GM18867 (cell line): ENCODE data around the gene LAIR2.
A peak's percentile ranks its signal among the peaks of the same experiment; 100 is the strongest.
"Not testable (repeated sequence)": the region's sequence is repeated elsewhere in the genome, so short reads cannot be mapped to it uniquely, and the experiment has no call there.

Experiments used
- ATAC-seq: cut with Tn5 transposase; IDR thresholded peaks from one replicate; pipeline ENCODE4 v1.9.1; 2021; ENCODE audit warnings: mild to moderate bottlenecking, moderate library complexity; ENCODE audit not compliant: unreplicated experiment

Gene LAIR2

GRCh38 chr19:54464044-54464629, 38.5 kb upstream of the LAIR2 start:
- ATAC-seq = peak; percentile 52

GRCh38 chr19:54464630-54465425, 37.8 kb upstream of the LAIR2 start:
- peak; percentile 44 for ATAC-seq

GRCh38 chr19:54465426-54466109, 37.1 kb upstream of the LAIR2 start:
- ATAC-seq = no peak

GRCh38 chr19:54466110-54466480, 36.5 kb upstream of the LAIR2 start:
- ATAC-seq = not testable (repeated sequence)

GRCh38 chr19:54469496-54469934, 33.1 kb upstream of the LAIR2 start:
- ATAC-seq = no peak

- ATAC-seq = no peak
Observed at GRCh38 chr19:54470276-54470887, 32.2 kb upstream of the LAIR2 start.

GRCh38 chr19:54470991-54471782, 31.4 kb upstream of the LAIR2 start:
- no peak for ATAC-seq

- no peak for ATAC-seq
Observed at GRCh38 chr19:54473071-54473891, 29.4 kb upstream of the LAIR2 start, which contains the start of gene CDC42EP5. Gene CDC42EP5 (minus strand): TSS chr19:54473296. CDS start chr19:54465547, 7,749 bp downstream.

- ATAC-seq = no peak
Observed at GRCh38 chr19:54473892-54474372, 28.7 kb upstream of the LAIR2 start.

- ATAC-seq = no peak
Observed at GRCh38 chr19:54475706-54476105, 26.9 kb upstream of the LAIR2 start.

- ATAC-seq = no peak
Observed at GRCh38 chr19:54477650-54478049, 25.0 kb upstream of the LAIR2 start.

GRCh38 chr19:54478677-54479266, 23.9 kb upstream of the LAIR2 start:
- no peak for ATAC-seq

- no peak for ATAC-seq
Observed at GRCh38 chr19:54480051-54480450, 22.6 kb upstream of the LAIR2 start.

- no peak for ATAC-seq
Observed at GRCh38 chr19:54481326-54481930, 21.2 kb upstream of the LAIR2 start.

GRCh38 chr19:54482889-54483288, 19.7 kb upstream of the LAIR2 start:
- ATAC-seq = no peak

- no peak for ATAC-seq
Observed at GRCh38 chr19:54484451-54484850, 18.2 kb upstream of the LAIR2 start.

GRCh38 chr19:54485851-54486250, 16.8 kb upstream of the LAIR2 start:
- no peak for ATAC-seq

GRCh38 chr19:54489341-54489740, 13.3 kb upstream of the LAIR2 start:
- ATAC-seq = no peak

- no peak for ATAC-seq
Observed at GRCh38 chr19:54489766-54490165, 12.9 kb upstream of the LAIR2 start.
